ENCODE measurements around the gene FGG. TPM values are rescaled to one million over a fixed set of nuclear protein-coding genes. Genes with fewer than 3 reads are reported as not detected.

Gene FGG
- not detected in 2 replicates for total RNA-seq (2014; rRNA removed; shearing (Covaris generic); ENCODE audit: low replicate concordance)

GRCh38 chr4:154612472-154613414 is at the start of gene FGG:
Gene FGG (minus strand): TSS chr4:154612656. CDS start chr4:154612609, 47 bp downstream.
- Histone ChIP-seq H4K20me1 (ENCODE audit: insufficient read depth, low read depth, low read length) (no peaks in the 10 kb centered on the region), H3K36me3 (ENCODE audit: insufficient read depth, low read length) (no peaks in the 10 kb centered on the region), H3K27ac (ENCODE audit: low read length) (no peak within 1 kb of the TSS), H3K79me2 (ENCODE audit: low read length) (no peaks in the 10 kb centered on the region), H2AFZ (ENCODE audit: low read length) (no peak within 1 kb of the TSS), H3K4me1 (ENCODE audit: low read length) (no peaks in the 10 kb centered on the region), H3K9ac (ENCODE audit: low read length) (no peak within 1 kb of the TSS), H3K9me3 (ENCODE audit: low read length) (no peaks in the 10 kb centered on the region), H3K9me2 (replicated peaks; ENCODE audit: insufficient read depth, low read length) (no peaks in the 10 kb centered on the region), H3K27me3 (ENCODE audit: low read length) (no peaks in the 10 kb centered on the region), H3K4me2 (ENCODE audit: low read depth, low read length, poor library complexity, severe bottlenecking) (no peak within 1 kb of the TSS), H3K4me3 (ENCODE audit: low read length) (no peak within 1 kb of the TSS)
- DNase-seq = no peak

GRCh38 chr4:154660052-154660451 is 47.6 kb upstream of the FGG start:
- no peaks in the 10 kb centered on the region for H4K20me1 ChIP-seq (ENCODE audit: insufficient read depth, low read depth, low read length)
- no peak for DNase-seq
- H3K4me1 ChIP-seq (ENCODE audit: low read length) = no peaks in the 10 kb centered on the region
- no peaks in the 10 kb centered on the region; the same call in 1 of the 2 replicates for H3K9me2 ChIP-seq (replicated peaks; ENCODE audit: insufficient read depth, low read length)
- no peak overlapping the region for H2AFZ ChIP-seq (ENCODE audit: low read length)
- no peak overlapping the region for H3K4me3 ChIP-seq (ENCODE audit: low read length)
- H3K79me2 ChIP-seq (ENCODE audit: low read length) = no peaks in the 10 kb centered on the region
- no peaks in the 10 kb centered on the region for H3K27me3 ChIP-seq (ENCODE audit: low read length)
- no peak overlapping the region for H3K9ac ChIP-seq (ENCODE audit: low read length)
- no peaks in the 10 kb centered on the region for H3K9me3 ChIP-seq (ENCODE audit: low read length)
- H3K36me3 ChIP-seq (ENCODE audit: insufficient read depth, low read length) = no peaks in the 10 kb centered on the region
- H3K27ac ChIP-seq (ENCODE audit: low read length) = no peak overlapping the region
- H3K4me2 ChIP-seq (ENCODE audit: low read depth, low read length, poor library complexity, severe bottlenecking) = no peak overlapping the region

GRCh38 chr4:154658680-154659405 is 46.4 kb upstream of the FGG start:
- H2AFZ ChIP-seq (ENCODE audit: low read length) = no peak overlapping the region
- no peaks in the 10 kb centered on the region; the same call in 1 of the 2 replicates for H3K9me2 ChIP-seq (replicated peaks; ENCODE audit: insufficient read depth, low read length)
- no peak for DNase-seq
- H3K36me3 ChIP-seq (ENCODE audit: insufficient read depth, low read length) = no peaks in the 10 kb centered on the region
- no peaks in the 10 kb centered on the region for H3K4me1 ChIP-seq (ENCODE audit: low read length)
- no peak overlapping the region for H3K9ac ChIP-seq (ENCODE audit: low read length)
- no peak overlapping the region for H3K4me3 ChIP-seq (ENCODE audit: low read length)
- H3K4me2 ChIP-seq (ENCODE audit: low read depth, low read length, poor library complexity, severe bottlenecking) = no peak overlapping the region
- H3K27me3 ChIP-seq (ENCODE audit: low read length) = no peaks in the 10 kb centered on the region
- no peaks in the 10 kb centered on the region for H3K79me2 ChIP-seq (ENCODE audit: low read length)
- H4K20me1 ChIP-seq (ENCODE audit: insufficient read depth, low read depth, low read length) = no peaks in the 10 kb centered on the region
- H3K9me3 ChIP-seq (ENCODE audit: low read length) = no peaks in the 10 kb centered on the region
- no peak overlapping the region for H3K27ac ChIP-seq (ENCODE audit: low read length)

GRCh38 chr4:154643493-154643892 is 31.0 kb upstream of the FGG start:
- Histone ChIP-seq H3K36me3 (ENCODE audit: insufficient read depth, low read length) (no peaks in the 10 kb centered on the region), H3K4me1 (ENCODE audit: low read length) (no peaks in the 10 kb centered on the region), H3K9me2 (replicated peaks; ENCODE audit: insufficient read depth, low read length) (no peaks in the 10 kb centered on the region), H3K27ac (ENCODE audit: low read length) (no peak overlapping the region), H3K79me2 (ENCODE audit: low read length) (no peaks in the 10 kb centered on the region), H3K27me3 (ENCODE audit: low read length) (no peaks in the 10 kb centered on the region), H2AFZ (ENCODE audit: low read length) (no peak overlapping the region), H3K9me3 (ENCODE audit: low read length) (no peaks in the 10 kb centered on the region), H4K20me1 (ENCODE audit: insufficient read depth, low read depth, low read length) (no peaks in the 10 kb centered on the region), H3K4me2 (ENCODE audit: low read depth, low read length, poor library complexity, severe bottlenecking) (no peak overlapping the region), H3K4me3 (ENCODE audit: low read length) (no peak overlapping the region), H3K9ac (ENCODE audit: low read length) (no peak overlapping the region)
- no peak for DNase-seq

- H3K4me2 ChIP-seq (ENCODE audit: low read depth, low read length, poor library complexity, severe bottlenecking) = no peak overlapping the region
- H3K9me3 ChIP-seq (ENCODE audit: low read length) = no peaks in the 10 kb centered on the region
- no peaks in the 10 kb centered on the region for H3K9me2 ChIP-seq (replicated peaks; ENCODE audit: insufficient read depth, low read length)
- DNase-seq = peak; percentile 19
- H2AFZ ChIP-seq (ENCODE audit: low read length) = no peak overlapping the region
- no peak overlapping the region for H3K9ac ChIP-seq (ENCODE audit: low read length)
- H3K27ac ChIP-seq (ENCODE audit: low read length) = no peak overlapping the region
- H3K36me3 ChIP-seq (ENCODE audit: insufficient read depth, low read length) = no peaks in the 10 kb centered on the region
- no peaks in the 10 kb centered on the region for H3K79me2 ChIP-seq (ENCODE audit: low read length)
- no peaks in the 10 kb centered on the region for H3K27me3 ChIP-seq (ENCODE audit: low read length)
- H3K4me1 ChIP-seq (ENCODE audit: low read length) = no peaks in the 10 kb centered on the region
- no peaks in the 10 kb centered on the region for H4K20me1 ChIP-seq (ENCODE audit: insufficient read depth, low read depth, low read length)
- H3K4me3 ChIP-seq (ENCODE audit: low read length) = no peak overlapping the region
Measured at GRCh38 chr4:154642373-154643009, 30.0 kb upstream of the FGG start.

- no peak overlapping the region for H2AFZ ChIP-seq (ENCODE audit: low read length)
Measured at GRCh38 chr4:154640999-154641398, 28.5 kb upstream of the FGG start.

GRCh38 chr4:154634058-154634457 is 21.6 kb upstream of the FGG start:
- H3K27ac ChIP-seq (ENCODE audit: low read length) = no peak overlapping the region
- H3K4me3 ChIP-seq (ENCODE audit: low read length) = no peak overlapping the region
- no peaks in the 10 kb centered on the region for H4K20me1 ChIP-seq (ENCODE audit: insufficient read depth, low read depth, low read length)
- no peaks in the 10 kb centered on the region for H3K36me3 ChIP-seq (ENCODE audit: insufficient read depth, low read length)
- H3K9me2 ChIP-seq (replicated peaks; ENCODE audit: insufficient read depth, low read length) = no peaks in the 10 kb centered on the region
- H3K4me2 ChIP-seq (ENCODE audit: low read depth, low read length, poor library complexity, severe bottlenecking) = no peak overlapping the region
- peaks cover 2% of the 10 kb centered on the region; the same call in 1 of the 2 replicates for H3K4me1 ChIP-seq (ENCODE audit: low read length)
- no peak overlapping the region for H3K9ac ChIP-seq (ENCODE audit: low read length)
- H2AFZ ChIP-seq (ENCODE audit: low read length) = no peak overlapping the region
- DNase-seq = no peak
- no peaks in the 10 kb centered on the region for H3K79me2 ChIP-seq (ENCODE audit: low read length)
- H3K9me3 ChIP-seq (ENCODE audit: low read length) = no peaks in the 10 kb centered on the region
- H3K27me3 ChIP-seq (ENCODE audit: low read length) = no peaks in the 10 kb centered on the region

More at GRCh38 chr4:154640999-154641398, 28.5 kb upstream of the FGG start:
- H3K4me1 ChIP-seq (ENCODE audit: low read length) = no peaks in the 10 kb centered on the region
- H3K9me3 ChIP-seq (ENCODE audit: low read length) = no peaks in the 10 kb centered on the region
- no peak overlapping the region for H3K4me3 ChIP-seq (ENCODE audit: low read length)
- H3K36me3 ChIP-seq (ENCODE audit: insufficient read depth, low read length) = no peaks in the 10 kb centered on the region
- no peaks in the 10 kb centered on the region for H3K9me2 ChIP-seq (replicated peaks; ENCODE audit: insufficient read depth, low read length)
- H3K27me3 ChIP-seq (ENCODE audit: low read length) = no peaks in the 10 kb centered on the region
- peak; percentile 31 for DNase-seq
- no peak overlapping the region for H3K4me2 ChIP-seq (ENCODE audit: low read depth, low read length, poor library complexity, severe bottlenecking)
- H3K79me2 ChIP-seq (ENCODE audit: low read length) = no peaks in the 10 kb centered on the region
- no peak overlapping the region for H3K9ac ChIP-seq (ENCODE audit: low read length)
- no peaks in the 10 kb centered on the region for H4K20me1 ChIP-seq (ENCODE audit: insufficient read depth, low read depth, low read length)
- no peak overlapping the region for H3K27ac ChIP-seq (ENCODE audit: low read length)

GRCh38 chr4:154631828-154632227 is 19.4 kb upstream of the FGG start:
- no peaks in the 10 kb centered on the region for H3K27me3 ChIP-seq (ENCODE audit: low read length)
- no peak overlapping the region for H3K9ac ChIP-seq (ENCODE audit: low read length)
- no peaks in the 10 kb centered on the region for H3K79me2 ChIP-seq (ENCODE audit: low read length)
- peaks cover 2% of the 10 kb centered on the region; the same call in 1 of the 2 replicates for H3K4me1 ChIP-seq (ENCODE audit: low read length)
- no peak overlapping the region for H3K4me3 ChIP-seq (ENCODE audit: low read length)
- H3K27ac ChIP-seq (ENCODE audit: low read length) = no peak overlapping the region
- no peaks in the 10 kb centered on the region for H3K9me3 ChIP-seq (ENCODE audit: low read length)
- H2AFZ ChIP-seq (ENCODE audit: low read length) = no peak overlapping the region
- no peaks in the 10 kb centered on the region for H4K20me1 ChIP-seq (ENCODE audit: insufficient read depth, low read depth, low read length)
- no peak overlapping the region for H3K4me2 ChIP-seq (ENCODE audit: low read depth, low read length, poor library complexity, severe bottlenecking)
- no peaks in the 10 kb centered on the region for H3K9me2 ChIP-seq (replicated peaks; ENCODE audit: insufficient read depth, low read length)
- no peaks in the 10 kb centered on the region for H3K36me3 ChIP-seq (ENCODE audit: insufficient read depth, low read length)
- DNase-seq = peak; percentile 32
